ENCODE results near the gene SLC15A1.

SLC15A1 gene, protein sequence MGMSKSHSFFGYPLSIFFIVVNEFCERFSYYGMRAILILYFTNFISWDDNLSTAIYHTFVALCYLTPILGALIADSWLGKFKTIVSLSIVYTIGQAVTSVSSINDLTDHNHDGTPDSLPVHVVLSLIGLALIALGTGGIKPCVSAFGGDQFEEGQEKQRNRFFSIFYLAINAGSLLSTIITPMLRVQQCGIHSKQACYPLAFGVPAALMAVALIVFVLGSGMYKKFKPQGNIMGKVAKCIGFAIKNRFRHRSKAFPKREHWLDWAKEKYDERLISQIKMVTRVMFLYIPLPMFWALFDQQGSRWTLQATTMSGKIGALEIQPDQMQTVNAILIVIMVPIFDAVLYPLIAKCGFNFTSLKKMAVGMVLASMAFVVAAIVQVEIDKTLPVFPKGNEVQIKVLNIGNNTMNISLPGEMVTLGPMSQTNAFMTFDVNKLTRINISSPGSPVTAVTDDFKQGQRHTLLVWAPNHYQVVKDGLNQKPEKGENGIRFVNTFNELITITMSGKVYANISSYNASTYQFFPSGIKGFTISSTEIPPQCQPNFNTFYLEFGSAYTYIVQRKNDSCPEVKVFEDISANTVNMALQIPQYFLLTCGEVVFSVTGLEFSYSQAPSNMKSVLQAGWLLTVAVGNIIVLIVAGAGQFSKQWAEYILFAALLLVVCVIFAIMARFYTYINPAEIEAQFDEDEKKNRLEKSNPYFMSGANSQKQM

DNA sequence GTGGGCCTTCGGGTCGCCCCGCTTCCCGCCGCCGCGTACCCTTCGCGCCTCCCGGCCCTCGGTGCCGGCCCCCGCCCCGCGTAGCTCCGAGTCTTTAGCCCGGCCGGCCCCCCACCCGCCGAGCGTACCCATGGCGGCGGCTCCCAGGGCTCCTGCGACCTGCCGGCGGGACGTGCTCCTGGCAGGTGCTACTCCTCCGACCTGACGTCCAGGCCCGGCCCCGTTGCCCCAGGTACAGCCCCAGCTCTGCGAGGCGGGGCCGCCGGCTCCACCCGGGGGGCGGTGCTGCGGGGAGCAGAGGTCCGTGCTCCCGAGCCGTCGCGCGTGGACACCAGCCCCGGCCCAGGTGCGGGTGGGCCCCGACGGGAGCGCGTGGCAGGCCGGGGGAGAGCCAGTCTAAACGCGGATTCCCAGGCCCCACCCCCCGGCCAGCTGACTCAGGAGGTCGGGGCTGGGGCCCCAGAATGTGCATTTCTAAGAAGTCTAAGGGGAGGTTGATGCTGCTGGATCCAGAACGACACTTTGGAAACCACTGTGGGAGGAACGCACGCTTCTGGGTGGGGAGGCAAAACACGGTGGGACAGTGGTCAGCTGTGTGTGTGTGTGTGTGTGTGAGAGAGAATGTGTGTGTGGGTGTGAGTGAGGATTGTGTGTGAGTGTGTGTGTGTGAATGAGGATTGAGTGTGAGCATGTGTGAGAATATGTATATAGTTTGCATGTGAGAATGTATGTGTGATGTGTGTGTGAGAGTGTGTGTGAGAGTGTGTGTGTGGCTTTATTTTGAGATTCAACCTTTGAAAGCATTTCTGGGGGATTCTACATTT, at the start of gene SLC15A1:
Gene SLC15A1, minus strand, starts transcription at position 206 of the 824 bp plus-strand sequence. Its CDS starts 74 bp downstream, at position 132.
- DNase-seq: no peak

DNA sequence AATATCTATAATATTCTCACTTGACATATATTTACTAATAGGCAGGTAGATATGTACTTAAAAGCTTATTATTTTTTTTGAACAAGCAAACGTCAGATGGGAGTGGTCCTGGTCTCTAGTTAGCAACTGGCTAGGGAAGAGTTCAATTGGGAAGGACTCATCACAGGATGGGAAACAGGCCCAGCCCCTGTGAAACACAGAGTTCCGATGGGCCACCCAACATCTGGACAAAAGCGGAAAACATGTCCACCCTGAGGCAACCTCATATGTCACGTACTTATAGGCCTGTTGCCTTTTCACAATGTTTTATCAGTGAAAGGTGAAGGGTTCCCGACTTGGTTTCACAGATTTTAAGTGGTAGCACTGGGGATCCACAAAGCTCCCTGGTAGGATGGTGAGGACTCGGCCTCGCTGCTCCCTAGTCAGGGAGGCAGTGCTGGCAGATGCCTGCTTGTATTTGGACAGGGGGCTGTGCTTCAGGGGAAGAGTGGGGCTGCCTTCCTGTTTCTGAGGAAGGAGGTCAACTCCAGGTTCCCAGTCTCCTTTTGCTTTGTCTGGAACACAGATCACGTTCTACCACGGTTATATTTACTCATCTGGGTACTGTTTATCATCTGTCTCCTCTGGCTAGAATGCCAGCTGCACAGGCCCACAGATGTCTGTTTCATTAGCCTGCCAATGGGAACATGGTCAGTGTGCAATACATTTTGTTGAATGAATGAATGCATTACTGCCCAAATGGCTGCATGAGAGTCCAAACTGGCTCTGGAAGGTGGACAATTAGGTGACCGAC, 49.4 kb upstream of the SLC15A1 start:
- no peak for DNase-seq

DNA sequence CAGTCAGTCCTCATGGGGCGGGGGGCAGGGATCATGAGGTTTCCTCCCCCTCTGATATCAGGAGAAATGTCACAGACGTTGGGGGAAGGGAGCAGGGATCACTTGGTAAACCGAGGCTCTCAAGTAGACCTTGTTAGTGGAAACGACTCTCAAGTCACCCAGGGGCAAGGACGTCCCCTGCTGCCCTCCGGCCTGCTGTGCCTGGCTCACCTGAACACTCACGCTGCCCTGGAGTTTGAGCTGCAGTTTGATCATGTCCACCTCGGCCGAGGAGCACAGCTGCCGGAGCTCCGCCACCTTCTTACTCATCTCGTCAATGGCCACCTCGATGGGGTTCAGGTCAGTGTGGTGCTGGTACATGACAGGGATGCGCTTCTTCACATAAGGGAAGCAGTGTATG, 47.6 kb upstream of the SLC15A1 start:
- DNase-seq: no peak

DNA sequence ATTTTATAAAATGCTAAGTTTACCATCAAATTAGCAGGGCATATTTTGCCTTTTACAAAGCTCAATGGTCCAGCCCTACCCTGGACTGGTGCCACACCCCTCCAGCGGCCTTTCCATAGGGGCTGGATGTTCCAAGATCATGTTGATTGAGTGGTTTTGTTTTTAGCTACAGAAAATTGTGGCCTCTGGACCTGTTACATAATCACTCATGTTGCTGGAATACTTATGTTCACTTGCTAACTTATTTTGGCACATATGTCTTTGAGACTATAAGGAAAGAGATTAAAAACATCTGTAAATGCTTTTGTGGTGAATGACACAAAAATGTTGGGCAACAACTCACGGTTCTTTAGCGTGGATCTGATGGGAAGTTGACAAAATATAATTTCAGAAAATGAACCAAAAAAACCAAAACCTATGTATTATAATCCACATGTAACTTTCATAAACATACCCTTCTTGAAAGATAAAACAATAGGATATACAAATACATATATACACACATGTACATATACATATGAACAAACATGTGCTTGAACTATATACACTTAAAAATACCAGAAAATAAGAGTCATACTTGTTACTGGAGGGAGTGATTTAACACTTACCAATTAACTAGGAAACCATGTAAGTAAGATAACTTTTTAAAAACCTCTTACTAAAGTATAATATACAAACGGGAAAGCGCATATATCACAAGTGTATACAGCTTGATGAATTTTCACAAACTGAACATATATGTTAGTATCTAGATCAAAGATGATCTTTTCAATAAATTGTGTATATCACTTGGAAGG, 46.6 kb upstream of the SLC15A1 start:
- DNase-seq: no peak

DNA sequence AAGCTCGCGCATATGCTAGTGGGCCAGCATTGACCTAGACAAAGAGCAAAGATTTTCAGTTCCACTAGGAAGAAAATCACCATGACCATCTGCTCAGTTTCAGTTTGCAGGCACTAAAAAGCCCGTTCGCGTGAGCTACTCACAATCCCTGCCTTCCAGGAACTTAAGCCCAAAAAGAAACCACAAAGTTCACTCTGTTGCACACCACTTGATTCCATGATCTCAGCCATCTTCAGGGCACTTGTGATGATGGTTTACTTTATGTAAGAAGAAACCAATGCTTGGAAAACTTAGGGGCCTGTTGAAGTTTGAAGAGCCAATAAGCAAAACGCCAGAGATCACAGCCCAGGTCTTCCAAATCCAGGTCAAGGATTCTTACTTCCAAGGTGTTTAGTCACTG, 45.0 kb upstream of the SLC15A1 start:
- peak; percentile 9 for DNase-seq

DNA sequence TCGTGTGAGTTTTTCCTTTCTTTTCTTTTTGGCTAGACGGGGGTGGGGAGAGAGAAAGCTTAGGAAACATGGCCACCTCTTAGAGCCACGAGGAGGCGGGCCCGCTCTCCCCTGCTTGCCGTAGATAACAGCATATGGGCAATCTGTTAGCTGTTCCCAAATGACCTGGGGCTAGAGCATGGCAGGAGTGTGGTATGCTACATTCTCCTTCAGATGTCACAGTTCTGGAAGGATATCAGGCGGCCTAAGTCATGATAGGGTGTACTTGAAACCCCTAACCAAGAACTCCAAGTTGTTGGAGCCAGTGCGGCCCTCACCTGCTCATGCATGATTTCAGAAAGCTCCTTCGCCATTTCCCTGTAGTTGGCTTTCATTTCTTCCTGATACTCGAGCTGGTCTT, 44.3 kb upstream of the SLC15A1 start:
- DNase-seq: no peak

DNA sequence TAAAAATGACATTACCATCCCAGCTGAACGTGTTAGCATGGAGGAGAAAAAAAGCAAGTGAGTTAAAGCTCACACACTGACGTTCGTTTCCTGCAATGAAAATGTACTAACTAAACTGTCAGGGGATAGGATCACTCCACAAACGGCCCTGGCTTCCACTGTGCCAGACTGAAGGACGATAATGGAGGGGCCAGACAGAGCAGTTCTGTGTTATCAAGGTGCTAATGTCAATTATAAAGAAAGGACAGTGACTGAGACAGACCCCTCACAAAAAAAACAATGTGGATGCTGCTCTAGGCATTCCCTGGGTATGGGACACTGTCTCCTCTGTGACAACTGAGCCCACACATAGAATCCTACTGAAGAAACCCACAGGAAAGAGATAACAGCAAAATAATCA, 43.7 kb upstream of the SLC15A1 start:
- no peak for DNase-seq

DNA sequence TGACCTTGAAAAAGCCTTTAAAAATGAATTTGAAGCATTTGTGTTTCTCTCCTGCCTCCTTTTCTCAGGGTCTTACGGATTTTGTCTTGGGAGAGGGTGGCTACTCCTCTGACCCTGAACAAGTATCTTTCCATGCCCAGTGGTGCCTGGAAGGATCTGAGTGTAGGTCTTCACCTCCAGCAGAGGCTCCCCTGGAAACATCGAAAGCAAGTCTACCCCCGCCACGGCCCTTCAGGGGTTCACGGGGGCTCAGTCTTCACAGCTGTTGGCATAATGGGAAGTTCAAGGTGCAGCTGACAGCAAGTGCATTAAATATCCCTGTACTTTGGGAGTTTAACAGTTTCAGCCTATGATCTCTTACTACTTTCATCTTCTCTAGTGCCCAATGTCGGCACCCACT, 42.7 kb upstream of the SLC15A1 start:
- no peak for DNase-seq

DNA sequence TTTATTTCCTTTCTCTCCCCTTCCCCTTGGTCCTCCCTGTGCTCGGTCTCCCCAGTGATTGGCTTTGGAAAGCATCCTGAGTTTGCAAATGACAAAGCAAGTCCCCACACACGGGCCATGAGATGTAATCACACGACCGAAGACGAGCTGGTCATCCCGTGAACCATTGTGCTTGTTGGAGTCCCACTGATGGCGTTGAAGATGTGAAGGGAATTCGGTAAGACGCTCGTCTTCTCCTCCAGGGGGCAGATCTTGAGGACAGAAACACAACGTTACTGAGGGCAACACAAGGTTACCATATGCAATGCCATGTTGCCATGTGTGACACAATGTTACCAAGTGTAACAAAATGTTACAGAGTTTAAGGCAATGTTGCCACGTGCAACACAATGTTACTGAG, 42.0 kb upstream of the SLC15A1 start:
- no peak for DNase-seq

DNA sequence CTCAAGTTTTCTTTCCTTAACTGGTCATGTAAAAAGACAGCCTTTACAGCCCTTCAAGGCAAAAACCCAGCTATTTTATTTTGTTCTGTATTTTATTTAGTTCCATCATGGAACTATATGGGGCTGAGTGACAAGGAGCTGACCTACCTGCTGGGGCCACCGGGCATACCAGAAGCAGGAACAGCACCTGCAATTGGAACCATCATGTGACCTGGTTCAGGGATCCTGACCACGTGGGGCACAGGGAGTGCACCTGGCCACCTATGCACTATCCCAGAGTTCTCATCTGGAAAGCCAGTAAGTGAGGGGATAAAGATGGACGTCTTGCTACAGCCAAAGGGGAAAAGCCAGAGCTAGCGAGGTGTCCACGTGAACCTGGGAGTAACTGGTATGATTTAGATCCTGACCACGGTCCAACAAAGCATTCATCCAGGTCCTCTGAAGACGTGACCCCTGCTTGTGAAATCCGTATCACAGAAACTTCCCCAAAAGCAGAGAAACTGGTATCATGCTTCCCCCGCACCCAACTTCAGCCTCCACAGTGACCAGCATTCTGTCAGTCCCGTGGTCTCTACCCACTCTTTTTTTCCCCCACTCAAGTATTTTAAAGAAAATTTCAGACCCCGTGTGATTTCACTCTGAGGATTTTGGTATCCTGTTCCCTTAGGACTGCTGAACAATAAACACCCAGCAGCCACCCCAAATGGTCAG, 40.5 kb upstream of the SLC15A1 start:
- DNase-seq: no peak

DNA sequence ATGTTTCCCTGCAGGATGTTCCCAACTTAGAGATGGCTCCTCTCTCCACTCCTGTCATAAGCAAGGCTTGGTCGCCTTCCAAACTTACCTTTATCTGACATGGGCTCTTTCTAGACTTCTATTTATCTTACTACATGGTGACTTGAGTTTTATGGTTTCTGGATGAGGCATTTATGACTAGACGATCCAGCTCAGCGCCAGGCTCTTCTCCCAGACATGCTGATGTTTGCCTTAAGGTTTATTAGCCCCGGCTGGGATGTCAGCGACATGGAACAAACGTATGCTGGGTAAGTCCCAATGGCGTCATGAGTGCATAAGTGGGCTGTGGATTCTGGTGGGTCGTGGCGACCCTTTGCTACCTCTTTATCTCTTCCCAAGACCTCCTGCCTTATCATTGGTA, 39.8 kb upstream of the SLC15A1 start:
- DNase-seq: no peak

DNA sequence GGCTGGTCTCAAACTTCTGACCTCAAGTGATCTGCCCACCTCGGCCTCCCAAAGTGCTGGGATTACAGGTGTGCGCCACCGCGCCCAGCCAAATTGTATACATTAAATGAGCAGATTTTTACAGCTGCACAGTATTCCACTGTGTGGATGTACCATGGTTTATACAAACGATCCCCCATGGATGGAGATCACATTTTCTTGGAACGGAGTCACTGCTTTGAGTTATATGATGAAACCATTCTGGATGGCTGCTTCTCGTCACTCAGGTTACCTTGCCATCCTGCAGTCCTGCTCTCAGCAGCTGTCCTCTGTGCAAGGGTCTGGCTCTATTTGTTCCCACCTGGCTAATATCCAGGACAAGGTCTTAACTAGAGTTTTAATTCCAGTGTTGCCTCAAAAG, 39.1 kb upstream of the SLC15A1 start:
- no peak for DNase-seq

DNA sequence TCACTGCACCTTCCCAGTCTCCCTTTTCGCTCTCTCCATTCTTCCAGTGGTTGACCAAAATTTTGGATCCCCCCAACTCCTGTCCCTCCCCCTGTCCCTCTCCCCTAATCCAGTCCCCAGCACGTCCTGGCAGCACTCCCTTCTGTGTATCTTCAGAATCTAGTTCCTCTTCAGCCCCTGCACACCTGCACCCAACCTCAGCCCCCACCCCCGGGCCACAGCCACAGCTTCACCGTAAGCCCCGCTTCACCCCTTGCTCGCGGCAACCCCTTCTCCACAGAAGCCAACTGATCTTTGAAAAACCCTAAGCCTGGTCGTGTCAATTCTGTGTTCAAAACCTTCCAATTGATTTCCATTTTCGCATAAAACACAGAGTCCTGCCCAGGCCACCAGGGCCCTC, 35.5 kb upstream of the SLC15A1 start:
- no peak for DNase-seq

DNA sequence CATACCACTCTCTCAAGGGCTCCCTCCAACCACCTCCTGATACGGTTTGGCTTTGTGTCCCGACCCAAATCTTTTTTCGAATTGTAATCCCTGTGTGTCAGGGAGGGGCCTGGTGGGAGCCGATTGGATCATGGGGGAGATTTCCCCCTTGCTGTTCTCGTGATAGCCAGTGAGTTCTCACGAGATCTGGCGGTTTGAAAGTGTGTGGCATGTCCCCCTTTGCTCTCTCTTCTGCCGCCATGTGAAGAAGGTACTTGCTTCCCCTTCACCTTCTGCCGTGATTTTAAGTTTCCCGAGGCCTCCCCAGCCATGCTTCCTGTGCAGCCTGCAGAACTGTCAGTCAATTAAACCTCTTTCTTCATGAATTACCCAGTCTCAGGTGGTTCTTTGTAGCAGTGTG, 34.7 kb upstream of the SLC15A1 start:
- no peak for DNase-seq

DNA sequence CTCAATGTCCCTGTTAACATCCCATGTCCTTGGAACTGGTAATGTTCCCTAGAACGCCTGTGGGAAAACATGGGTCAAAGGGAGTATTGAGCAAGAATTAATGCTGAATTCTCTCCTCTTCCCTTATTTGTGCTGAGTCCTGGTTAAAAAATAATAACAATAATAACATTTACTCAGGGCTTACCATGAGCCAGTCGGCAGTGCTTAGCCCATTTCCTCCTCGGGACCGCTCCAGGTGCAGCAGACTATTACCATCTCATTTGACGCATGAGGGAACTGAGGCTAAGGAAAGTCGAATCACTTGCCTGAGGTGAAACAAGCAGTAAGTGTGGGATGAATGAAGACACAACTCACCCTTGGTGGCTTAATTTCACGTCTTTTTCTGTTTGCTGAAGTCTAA, 33.6 kb upstream of the SLC15A1 start:
- no peak for DNase-seq

DNA sequence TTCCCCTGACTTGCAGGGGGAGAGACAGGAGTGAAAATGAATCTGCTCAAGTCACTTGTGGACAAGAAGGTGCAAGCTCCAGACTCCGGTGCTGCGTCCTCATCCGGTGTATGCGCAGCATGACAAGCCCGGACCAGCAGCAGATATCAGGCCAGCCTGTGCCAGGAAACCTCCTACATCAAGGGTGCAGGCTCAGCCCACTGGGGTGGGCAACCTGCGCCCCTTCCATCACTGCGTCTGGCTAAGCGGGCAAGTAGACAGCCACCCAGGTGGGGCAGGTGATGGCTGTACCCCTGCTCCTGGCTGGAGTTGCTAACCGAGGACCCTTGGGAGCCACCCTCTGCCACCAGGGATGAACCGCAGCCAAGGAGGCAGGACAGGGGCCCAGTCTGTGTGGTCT, 32.9 kb upstream of the SLC15A1 start:
- DNase-seq: no peak

DNA sequence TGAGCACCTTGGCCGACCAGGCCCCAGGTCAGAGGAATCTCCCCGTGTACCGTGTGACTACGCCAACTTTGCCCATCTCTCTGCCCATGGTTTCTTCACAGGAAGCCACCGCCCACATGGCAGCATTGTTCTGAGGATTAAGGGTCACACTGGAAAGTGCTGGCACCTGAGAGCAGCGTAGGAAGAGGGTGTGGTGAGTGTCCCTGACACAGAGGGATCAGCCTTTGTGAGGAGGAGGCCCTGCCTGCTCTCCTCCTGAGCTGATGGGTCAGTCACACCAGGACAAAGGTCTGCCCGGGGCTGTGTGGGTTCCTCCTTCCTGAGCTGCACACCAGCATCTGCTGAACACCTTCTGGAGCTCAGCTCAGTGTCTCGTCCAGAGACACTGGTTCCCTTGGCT, 32.2 kb upstream of the SLC15A1 start:
- no peak for DNase-seq

DNA sequence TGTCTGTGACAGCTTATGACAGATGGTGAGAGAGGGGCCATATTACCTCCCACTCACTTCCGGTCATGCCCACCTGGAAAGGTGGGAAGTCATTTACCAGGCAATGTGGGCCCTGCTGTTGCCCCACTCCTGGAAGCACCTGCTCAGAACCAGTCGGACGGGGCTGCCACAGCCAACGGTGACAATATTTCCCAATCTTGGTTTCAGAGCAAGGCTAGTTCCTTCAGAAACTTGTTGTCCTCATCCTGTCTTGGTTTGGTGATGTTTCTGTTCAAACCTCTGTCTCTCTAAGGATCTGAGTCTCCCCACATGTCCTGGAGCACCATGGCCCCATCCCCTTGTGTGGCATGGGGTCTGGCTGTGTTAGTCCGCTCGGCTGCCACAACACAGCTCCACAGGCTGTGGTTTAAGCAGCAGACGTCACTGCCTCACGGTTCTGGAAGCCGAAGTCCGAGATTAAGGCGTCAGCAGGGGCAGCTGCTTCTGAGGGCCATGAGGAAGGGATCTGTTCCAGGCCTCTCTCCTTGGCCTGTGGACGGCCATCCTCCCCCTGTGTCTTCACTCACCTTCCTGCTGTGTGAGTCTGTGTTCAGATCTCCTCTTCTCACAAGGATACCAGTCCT, 31.5 kb upstream of the SLC15A1 start:
- DNase-seq: no peak

DNA sequence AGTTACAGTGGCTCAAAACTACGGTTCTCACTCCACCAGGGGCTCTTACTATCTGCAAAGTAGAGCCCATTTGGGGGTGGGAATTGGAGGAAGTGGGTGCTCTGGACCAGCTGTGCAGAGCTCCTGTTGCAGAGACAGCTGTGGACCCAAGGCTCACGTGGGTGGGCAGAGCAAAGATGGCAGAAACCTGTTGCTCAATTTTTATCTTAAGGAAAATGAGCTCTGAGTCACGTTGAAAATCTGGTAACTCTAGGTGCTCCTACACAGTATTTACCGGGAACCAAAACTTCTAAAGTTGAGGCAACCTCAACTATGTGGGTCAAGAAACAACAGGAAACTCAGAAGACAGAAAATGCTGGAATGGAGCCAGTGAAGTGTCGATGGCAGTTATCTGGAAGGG, 30.2 kb upstream of the SLC15A1 start:
- no peak for DNase-seq

DNA sequence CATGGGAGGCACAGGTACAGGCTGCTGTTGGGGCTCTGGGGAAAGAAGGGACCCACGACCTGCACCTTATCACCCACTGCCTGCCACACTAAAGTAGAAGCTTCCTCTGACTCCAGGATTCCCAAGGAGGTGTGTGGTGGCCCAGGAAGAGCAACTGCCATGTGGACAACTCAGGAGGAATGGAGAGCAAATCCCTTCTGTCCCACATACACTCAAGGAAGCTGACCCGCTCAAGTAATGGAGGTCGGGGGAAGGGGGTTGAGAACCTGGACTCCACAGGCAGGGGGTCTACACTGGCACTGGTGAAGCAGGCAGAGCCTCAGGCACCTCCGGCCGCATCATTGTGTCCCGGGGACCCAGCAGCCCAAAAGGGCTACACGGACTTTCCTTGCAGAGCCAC, 29.4 kb upstream of the SLC15A1 start:
- no peak for DNase-seq

DNA sequence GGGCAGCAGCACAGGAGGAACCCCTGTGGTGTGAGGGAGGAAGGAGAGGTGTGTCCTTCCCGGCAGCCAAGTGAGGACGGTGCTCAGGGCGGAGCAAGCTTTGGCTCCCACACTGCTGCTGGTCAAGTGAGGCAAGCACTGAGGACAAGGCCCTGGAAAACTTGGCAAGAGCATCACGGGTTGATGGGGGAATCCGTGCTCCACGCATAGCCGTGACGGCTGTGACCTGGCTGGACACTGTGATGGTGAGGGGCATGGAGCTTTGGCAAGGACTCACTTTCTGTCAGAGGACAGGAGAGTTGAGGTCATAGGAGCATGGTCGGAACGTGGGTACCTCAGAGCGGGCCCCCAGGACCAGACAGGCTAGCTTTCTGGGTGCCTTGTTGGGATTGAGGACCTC, 29.0 kb upstream of the SLC15A1 start:
- no peak for DNase-seq
